Neural cell (in vitro differentiated cells): ENCODE data around the gene UNC79.

Source experiments
- SMC3 ChIP-seq: fragments of 450-650 bp; conservative IDR thresholded peaks from 2 replicates; pipeline ENCODE4 v1.6.1; 2014; ENCODE audit warnings: antibody characterized with exemption, mild to moderate bottlenecking, moderate library complexity; ENCODE audit not compliant: poor library complexity
- TF ChIP-seq, protein P1 (sequence below): fragments of 450-650 bp; IDR thresholded peaks from 2 replicates; pipeline ENCODE4 v1.5.1; 2014; ENCODE audit warnings: antibody characterized with exemption, mild to moderate bottlenecking, moderate library complexity; ENCODE audit not compliant: poor library complexity, severe bottlenecking

DNA sequence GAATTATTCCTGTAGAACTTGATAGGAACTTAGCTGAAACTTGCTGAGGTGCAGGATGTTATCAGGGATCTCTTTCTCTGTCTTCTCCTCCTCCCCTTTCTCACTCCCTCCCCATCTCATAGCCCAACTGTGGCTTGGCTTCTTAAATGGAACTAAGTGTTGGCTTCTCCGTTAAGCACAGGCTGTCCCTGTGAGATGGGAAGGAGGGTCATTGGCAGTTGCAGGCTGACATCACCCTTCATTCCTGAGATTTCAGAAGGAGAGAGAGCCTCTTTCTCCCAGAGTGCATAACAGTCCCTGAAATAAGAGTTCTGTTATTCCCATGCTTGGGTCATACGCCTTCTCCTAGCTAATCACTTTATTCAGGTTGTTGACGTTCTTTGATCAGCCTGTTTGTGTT lies 162.0 kb downstream of the UNC79 start:
- TF ChIP-seq, protein P1, sequence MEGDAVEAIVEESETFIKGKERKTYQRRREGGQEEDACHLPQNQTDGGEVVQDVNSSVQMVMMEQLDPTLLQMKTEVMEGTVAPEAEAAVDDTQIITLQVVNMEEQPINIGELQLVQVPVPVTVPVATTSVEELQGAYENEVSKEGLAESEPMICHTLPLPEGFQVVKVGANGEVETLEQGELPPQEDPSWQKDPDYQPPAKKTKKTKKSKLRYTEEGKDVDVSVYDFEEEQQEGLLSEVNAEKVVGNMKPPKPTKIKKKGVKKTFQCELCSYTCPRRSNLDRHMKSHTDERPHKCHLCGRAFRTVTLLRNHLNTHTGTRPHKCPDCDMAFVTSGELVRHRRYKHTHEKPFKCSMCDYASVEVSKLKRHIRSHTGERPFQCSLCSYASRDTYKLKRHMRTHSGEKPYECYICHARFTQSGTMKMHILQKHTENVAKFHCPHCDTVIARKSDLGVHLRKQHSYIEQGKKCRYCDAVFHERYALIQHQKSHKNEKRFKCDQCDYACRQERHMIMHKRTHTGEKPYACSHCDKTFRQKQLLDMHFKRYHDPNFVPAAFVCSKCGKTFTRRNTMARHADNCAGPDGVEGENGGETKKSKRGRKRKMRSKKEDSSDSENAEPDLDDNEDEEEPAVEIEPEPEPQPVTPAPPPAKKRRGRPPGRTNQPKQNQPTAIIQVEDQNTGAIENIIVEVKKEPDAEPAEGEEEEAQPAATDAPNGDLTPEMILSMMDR, result no peak
- TF ChIP-seq SMC3, result no peak
